Astrocyte of the cerebellum (primary cell): ENCODE measurements around the gene SIN3B.

Source experiments
- DNase-seq: peaks from one replicate; pipeline ENCODE4 v3.0.0-alpha.2; 2011; ENCODE audit warnings: low read depth
- H3K4me3 ChIP-seq: 2 replicates; pipeline ENCODE4 v1.5.1; 2011; ENCODE audit warnings: mild to moderate bottlenecking, low read depth, low read length, moderate library complexity
- CTCF ChIP-seq: IDR thresholded peaks from 2 replicates; pipeline ENCODE4 v1.5.1; 2012; ENCODE audit warnings: low read length, low read depth, moderate library complexity, mild to moderate bottlenecking; ENCODE audit errors: missing control alignments
- in situ Hi-C: cut with HindIII; loops from 2 replicates; pipeline ENCODE4 v1.10.0; 2017; ENCODE audit warnings: low sequenced_read_pairs

The SIN3B gene

GRCh38 chr19:16847430-16847829, 18.2 kb downstream of the SIN3B start:
- no peak for DNase-seq
- no peak overlapping the region for H3K4me3 ChIP-seq
- TF ChIP-seq CTCF, result no peak

GRCh38 chr19:16849168-16849567, 20.0 kb downstream of the SIN3B start:
- no peak overlapping the region for H3K4me3 ChIP-seq
- TF ChIP-seq CTCF, result no peak
- no peak for DNase-seq
- in situ Hi-C loops, result no loop called here

More at GRCh38 chr19:16847430-16847829, 18.2 kb downstream of the SIN3B start:
- in situ Hi-C loops, result no loop called here

- in situ Hi-C loops, result no loop called here
- DNase-seq, result no peak
- no peak for TF ChIP-seq CTCF
- no peak overlapping the region for H3K4me3 ChIP-seq
These were observed 20.9 kb downstream of the SIN3B start for GRCh38 chr19:16850133-16850532.

- in situ Hi-C loops, result no loop called here
- TF ChIP-seq CTCF, result no peak
- DNase-seq, result peak; percentile 43
- no peak overlapping the region for H3K4me3 ChIP-seq
These were observed 22.0 kb downstream of the SIN3B start for GRCh38 chr19:16851031-16851712.

GRCh38 chr19:16853066-16853465, 23.9 kb downstream of the SIN3B start:
- TF ChIP-seq CTCF, result no peak
- no peak for DNase-seq
- in situ Hi-C loops, result no loop called here
- H3K4me3 ChIP-seq, result no peak overlapping the region

GRCh38 chr19:16856091-16856490, 26.9 kb downstream of the SIN3B start:
- TF ChIP-seq CTCF, result no peak
- in situ Hi-C loops, result no loop called here

More at GRCh38 chr19:16856091-16856490, 26.9 kb downstream of the SIN3B start:
- no peak overlapping the region for H3K4me3 ChIP-seq
- DNase-seq, result no peak
